Naive thymus-derived CD4-positive, alpha-beta T cell (primary cell): ENCODE measurements around the gene IGF2BP1. TPM values are rescaled to one million over a fixed set of nuclear protein-coding genes. Genes with fewer than 3 reads are reported as not detected.
"Not testable (repeated sequence)": the region's sequence is repeated elsewhere in the genome, so short reads cannot be mapped to it uniquely, and the experiment has no call there.

Experiments used
- ATAC-seq: fragments of 150-1000 bp; cut with Tn5 transposase; 2 replicates; pipeline ENCODE4 v1.10.0; 2021; ENCODE audit warnings: mild to moderate bottlenecking, moderate library complexity
- CTCF ChIA-PET: fragments of 350-600 bp; sonication (Branson Sonifier 250); formaldehyde crosslinking; loops from one replicate; lab custom pipeline; 2021; ENCODE audit warnings: antibody characterized with exemption; lab: Charles Lee
- POLR2A ChIA-PET: fragments of 350-600 bp; sonication (Branson Sonifier 250); formaldehyde crosslinking; loops from one replicate; lab custom pipeline; 2021; ENCODE audit warnings: antibody characterized with exemption, inconsistent platforms; lab: Charles Lee
- DNase-seq, 9 donors: peaks; one replicate each; pipeline versions ENCODE4 v3.0.0 to v3.0.0-alpha.2; 2020 to 2022; ENCODE audit warnings: mixed read lengths in 1 of 9
- H3K27ac ChIP-seq: one replicate; pipeline ENCODE4 v1.7.0; 2013; ENCODE audit warnings: mild to moderate bottlenecking, low read depth, low read length, moderate library complexity
- H3K27me3 ChIP-seq, 2 donors: one replicate each; pipeline ENCODE4 v1.7.0; 2013; ENCODE audit warnings: low read length in 2 of 2, mild to moderate bottlenecking in 2 of 2, moderate library complexity in 2 of 2; ENCODE audit not compliant: control insufficient read depth in 2 of 2, insufficient read depth in 2 of 2
- H3K36me3 ChIP-seq, 3 experiments: 1 replicate in 2 of 3; 2 replicates in 1 of 3; pipeline ENCODE4 v1.7.0; 2013; ENCODE audit warnings: low read length in 3 of 3, mild to moderate bottlenecking in 3 of 3, moderate library complexity in 1 of 3; ENCODE audit not compliant: insufficient read depth in 3 of 3, control insufficient read depth in 2 of 3
- H3K4me1 ChIP-seq, 2 donors: one replicate each; pipeline ENCODE4 v1.7.0; 2013; ENCODE audit warnings: low read length in 2 of 2, mild to moderate bottlenecking in 2 of 2, moderate library complexity in 1 of 2; ENCODE audit not compliant: control insufficient read depth in 2 of 2, insufficient read depth in 2 of 2
- H3K4me3 ChIP-seq: 2 replicates; pipeline ENCODE4 v1.7.0; 2013; ENCODE audit warnings: mild to moderate bottlenecking, low read length
- H3K9me3 ChIP-seq, 3 experiments: 1 replicate in 2 of 3; 2 replicates in 1 of 3; pipeline ENCODE4 v1.7.0; 2013; ENCODE audit warnings: low read length in 3 of 3; ENCODE audit not compliant: control insufficient read depth in 2 of 3
- H3K27ac Mint-ChIP-seq, 9 donors: one replicate each; pipeline ENCODE4 v1.8.0; 2020 to 2022; ENCODE audit warnings: mixed read lengths in 9 of 9, mild to moderate bottlenecking in 8 of 9, moderate library complexity in 5 of 9, inconsistent platforms in 2 of 9
- H3K27me3 Mint-ChIP-seq, 5 donors: one replicate each; pipeline ENCODE4 v1.8.0; 2021 to 2022; ENCODE audit warnings: mixed read lengths in 5 of 5, mild to moderate bottlenecking in 1 of 5
- H3K36me3 Mint-ChIP-seq, 5 donors: one replicate each; pipeline ENCODE4 v1.8.0; 2020 to 2022; ENCODE audit warnings: mixed read lengths in 5 of 5, mild to moderate bottlenecking in 3 of 5, inconsistent platforms in 1 of 5
- H3K4me1 Mint-ChIP-seq, 7 donors: one replicate each; pipeline ENCODE4 v1.8.0; 2020 to 2022; ENCODE audit warnings: mixed read lengths in 7 of 7, mild to moderate bottlenecking in 3 of 7, inconsistent platforms in 1 of 7
- H3K4me3 Mint-ChIP-seq, 10 donors: one replicate each; pipeline ENCODE4 v1.8.0; 2020 to 2022; ENCODE audit warnings: mild to moderate bottlenecking in 10 of 10, mixed read lengths in 10 of 10, moderate library complexity in 6 of 10, inconsistent platforms in 2 of 10
- H3K9me3 Mint-ChIP-seq, 11 donors: one replicate each; pipeline ENCODE4 v1.8.0; 2020 to 2022; ENCODE audit warnings: mixed read lengths in 11 of 11, mild to moderate bottlenecking in 4 of 11, inconsistent platforms in 1 of 11, moderate library complexity in 1 of 11
- intact Hi-C, 2 donors: fragments of 100-400 bp; cut with micrococcal nuclease; formaldehyde crosslinking; loops; one replicate each; pipeline ENCODE4 v1.15.1; 2023
- polyA plus RNA-seq, 2 donors: library from polyadenylated mRNA; unstranded; fragments of 300-500 nt; fragmentation: Illumina TruSeq; gene quantifications; one replicate each; pipeline ENCODE4 v1.2.3, GENCODE V29; 2021
- total RNA-seq, 6 experiments: library from RNA in 5 of 6; stranded (reverse) in 5 of 6; gene quantifications; 1 replicate in 5 of 6; 2 replicates in 1 of 6; pipeline ENCODE4 v1.2.3 and lab custom pipeline; 2021 to 2026

The IGF2BP1 gene
- total and polyA plus RNA-seq, 7 experiments from 2014 or later, result not detected

GRCh38 chr17:49022391-49022941 lies 25.3 kb downstream of the IGF2BP1 start:
- Mint-ChIP-seq H3K36me3 (no peaks in the 10 kb centered on the region), H3K27me3 (peaks cover 6 to 16% (median 8%) of the 10 kb centered on the region in 5 donors), H3K9me3 (no peaks in the 10 kb centered on the region), H3K4me3 (no peak overlapping the region), H3K27ac (no peak overlapping the region), H3K4me1 (peaks cover 0 to 4% (median 0%) of the 10 kb centered on the region in 7 donors)
- POLR2A ChIA-PET, result no interaction called here
- H3K27me3 ChIP-seq, result no peaks in the 10 kb centered on the region
- no peaks in the 10 kb centered on the region for H3K36me3 ChIP-seq
- no peak overlapping the region for H3K27ac ChIP-seq
- CTCF ChIA-PET, result no interaction called here
- H3K4me1 ChIP-seq, result no peaks in the 10 kb centered on the region
- no peak for DNase-seq
- intact Hi-C loops, result no loop called here
- no peaks in the 10 kb centered on the region for H3K9me3 ChIP-seq
- no peak for ATAC-seq
- H3K4me3 ChIP-seq, result no peak overlapping the region

DNA sequence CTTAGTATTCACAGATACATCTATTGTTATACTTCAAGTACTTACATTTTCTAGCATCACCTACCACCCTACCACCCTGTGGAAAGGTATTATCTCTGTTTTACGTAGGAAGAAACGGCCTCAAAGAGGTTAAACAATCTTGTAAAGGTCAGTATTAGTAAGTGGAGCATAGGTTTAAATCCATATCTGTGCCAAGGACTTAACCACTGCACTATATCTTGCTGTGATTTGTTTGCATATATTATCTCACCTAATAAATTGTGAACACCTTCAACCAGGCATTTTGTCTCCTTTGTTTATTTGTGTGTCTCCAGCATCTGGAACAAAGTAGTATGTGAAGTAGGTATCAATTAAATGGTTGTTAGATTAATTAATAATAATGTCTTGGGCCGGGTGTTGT lies 27.3 kb downstream of the IGF2BP1 start:
- Histone ChIP-seq H3K27me3 (no peaks in the 10 kb centered on the region), H3K9me3 (no peaks in the 10 kb centered on the region), H3K36me3 (no peaks in the 10 kb centered on the region), H3K4me1 (no peaks in the 10 kb centered on the region), H3K4me3 (no peak overlapping the region), H3K27ac (no peak overlapping the region)
- DNase-seq (no peak), ATAC-seq (no peak)
- Mint-ChIP-seq H3K9me3 (no peaks in the 10 kb centered on the region), H3K27ac (no peak overlapping the region), H3K27me3 (peaks cover 0 to 11% (median 4%) of the 10 kb centered on the region in 5 donors), H3K4me3 (no peak overlapping the region), H3K4me1 (peaks cover 0 to 4% (median 0%) of the 10 kb centered on the region in 7 donors), H3K36me3 (no peaks in the 10 kb centered on the region)
- CTCF ChIA-PET, result interaction anchor here (1.0 kb wide), 1 partner anchor 140 kb away, joined by 3 read pairs; no protein-coding TSS in a partner anchor
- POLR2A ChIA-PET, result no interaction called here
- intact Hi-C loops, result no loop called here

GRCh38 chr17:49026447-49026846 lies 29.3 kb downstream of the IGF2BP1 start:
- H3K9me3 Mint-ChIP-seq, H3K4me1 Mint-ChIP-seq, intact Hi-C loops, H3K27me3 ChIP-seq, H3K36me3 ChIP-seq, H3K4me3 Mint-ChIP-seq, H3K4me3 ChIP-seq, CTCF ChIA-PET, H3K9me3 ChIP-seq, ATAC-seq, H3K36me3 Mint-ChIP-seq, DNase-seq, POLR2A ChIA-PET, H3K4me1 ChIP-seq, H3K27ac ChIP-seq: not testable (repeated sequence)
- H3K27me3 Mint-ChIP-seq, result peaks cover 0 to 11% (median 2%) of the 10 kb centered on the region in 5 donors
- H3K27ac Mint-ChIP-seq, result peak overlapping the region in 2 of 9 donors; percentile 33 to 53

GRCh38 chr17:49028271-49028670 lies 31.1 kb downstream of the IGF2BP1 start:
- Histone ChIP-seq H3K27ac (no peak overlapping the region), H3K36me3 (no peaks in the 10 kb centered on the region), H3K9me3 (no peaks in the 10 kb centered on the region), H3K4me3 (no peak overlapping the region), H3K27me3 (no peaks in the 10 kb centered on the region), H3K4me1 (no peaks in the 10 kb centered on the region)
- Mint-ChIP-seq H3K4me1 (peaks cover 0 to 7% (median 6%) of the 10 kb centered on the region in 7 donors), H3K9me3 (no peaks in the 10 kb centered on the region), H3K27ac (no peak overlapping the region), H3K27me3 (peaks cover 0 to 14% (median 9%) of the 10 kb centered on the region in 5 donors), H3K36me3 (no peaks in the 10 kb centered on the region), H3K4me3 (no peak overlapping the region)
- ChIA-PET CTCF (no interaction called here), POLR2A (no interaction called here)
- intact Hi-C loops, result no loop called here
- no peak for DNase-seq
- ATAC-seq, result no peak

GRCh38 chr17:49029801-49030200 lies 32.6 kb downstream of the IGF2BP1 start:
- Mint-ChIP-seq H3K27me3 (peaks cover 0 to 9% (median 9%) of the 10 kb centered on the region in 5 donors), H3K36me3 (no peaks in the 10 kb centered on the region), H3K27ac (no peak overlapping the region), H3K4me1 (peaks cover 0 to 7% (median 6%) of the 10 kb centered on the region in 7 donors), H3K4me3 (no peak overlapping the region), H3K9me3 (no peaks in the 10 kb centered on the region)
- DNase-seq, result no peak
- H3K4me3 ChIP-seq, result no peak overlapping the region
- no peaks in the 10 kb centered on the region for H3K36me3 ChIP-seq
- ChIA-PET CTCF (interaction anchor here (0.6 to 1.4 kb wide), 5 partner anchors 18 to 730 kb away, joined by 3 to 7 read pairs (median 3); no protein-coding TSS in a partner anchor), POLR2A (no interaction called here)
- H3K9me3 ChIP-seq, result no peaks in the 10 kb centered on the region
- H3K27ac ChIP-seq, result no peak overlapping the region
- intact Hi-C loops, result loop anchor here (5.0 to 10.0 kb wide), 3 partner anchors 138 to 1005 kb away; partner anchors contain the start of gene ATP5MC1 (in 1 of the 2)
- H3K4me1 ChIP-seq, result no peaks in the 10 kb centered on the region
- H3K27me3 ChIP-seq, result no peaks in the 10 kb centered on the region
- no peak for ATAC-seq

GRCh38 chr17:49031965-49032928 lies 35.1 kb downstream of the IGF2BP1 start:
- no peaks in the 10 kb centered on the region for H3K36me3 Mint-ChIP-seq
- peaks cover 0 to 7% (median 6%) of the 10 kb centered on the region in 7 donors for H3K4me1 Mint-ChIP-seq
- ChIA-PET POLR2A (no interaction called here), CTCF (interaction anchor here (0.6 to 1.0 kb wide), 4 partner anchors 104 to 354 kb away, joined by 3 to 4 read pairs (median 4); no protein-coding TSS in a partner anchor)
- H3K9me3 ChIP-seq, result no peaks in the 10 kb centered on the region
- ATAC-seq, result peak; percentile 81
- H3K4me1 ChIP-seq, result no peaks in the 10 kb centered on the region
- no peak overlapping the region for H3K27ac Mint-ChIP-seq
- H3K27me3 ChIP-seq, result no peaks in the 10 kb centered on the region
- no peak overlapping the region for H3K4me3 ChIP-seq
- peaks cover 0 to 3% (median 0%) of the 10 kb centered on the region in 11 donors for H3K9me3 Mint-ChIP-seq
- H3K27me3 Mint-ChIP-seq, result peaks cover 0 to 10% (median 9%) of the 10 kb centered on the region in 5 donors
- no peak overlapping the region for H3K27ac ChIP-seq
- H3K4me3 Mint-ChIP-seq, result no peak overlapping the region
- peak in 8 of 9 donors; percentile 7 to 49 (median 41) for DNase-seq
- H3K36me3 ChIP-seq, result no peaks in the 10 kb centered on the region
- intact Hi-C loops, result loop anchor here (1.0 to 10.0 kb wide), 9 partner anchors 140 to 1007 kb away; partner anchors contain the start of gene ATP5MC1 (in 1 of the 2)
